ENCODE data around the gene SOX10.

DNA sequence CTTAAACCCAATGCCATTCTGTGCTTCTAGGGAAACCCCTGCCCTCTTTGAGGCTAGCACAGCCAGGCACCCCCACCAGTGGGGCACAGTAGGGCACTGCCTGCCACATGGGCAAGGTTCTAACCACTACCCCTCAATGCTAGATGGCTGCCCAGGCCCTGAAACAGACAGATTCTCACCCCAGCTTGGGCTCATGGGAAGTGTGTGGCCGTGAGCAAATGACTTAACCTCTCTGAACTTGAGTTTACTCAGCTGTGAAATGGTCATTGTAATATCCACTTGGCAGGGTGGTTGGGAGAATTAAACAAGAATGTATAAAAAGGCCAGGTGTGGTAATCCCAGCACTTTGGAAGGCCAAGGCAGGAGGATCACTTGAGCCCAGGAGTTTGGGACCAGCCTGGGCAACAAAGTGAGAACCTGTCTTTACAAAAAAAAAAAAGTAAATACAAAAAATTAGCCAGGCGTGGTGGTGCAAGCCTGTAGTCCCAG, 53.4 kb downstream of the SOX10 start:
- TF ChIP-seq, protein P1, sequence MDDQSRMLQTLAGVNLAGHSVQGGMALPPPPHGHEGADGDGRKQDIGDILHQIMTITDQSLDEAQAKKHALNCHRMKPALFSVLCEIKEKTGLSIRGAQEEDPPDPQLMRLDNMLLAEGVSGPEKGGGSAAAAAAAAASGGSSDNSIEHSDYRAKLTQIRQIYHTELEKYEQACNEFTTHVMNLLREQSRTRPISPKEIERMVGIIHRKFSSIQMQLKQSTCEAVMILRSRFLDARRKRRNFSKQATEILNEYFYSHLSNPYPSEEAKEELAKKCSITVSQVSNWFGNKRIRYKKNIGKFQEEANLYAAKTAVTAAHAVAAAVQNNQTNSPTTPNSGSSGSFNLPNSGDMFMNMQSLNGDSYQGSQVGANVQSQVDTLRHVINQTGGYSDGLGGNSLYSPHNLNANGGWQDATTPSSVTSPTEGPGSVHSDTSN (CRISPR knock-in tag; IDR thresholded peaks at IDR 0.05; ENCODE audit: borderline replicate concordance) = no peak
- TF ChIP-seq ZSCAN9 (CRISPR knock-in tag; IDR thresholded peaks at IDR 0.05; ENCODE audit: borderline replicate concordance) (no peak), SMC3 (IDR thresholded peaks at IDR 0.05; ENCODE audit: low read length) (no peak)

Data from HepG2 (cell line).